Hepatic stellate cell (primary cell): ENCODE measurements around the gene MGME1.
"Not testable (repeated sequence)": the region's sequence is repeated elsewhere in the genome, so short reads cannot be mapped to it uniquely, and the experiment has no call there.

ENCODE experiments used
- DNase-seq: peaks from one replicate; pipeline ENCODE4 v3.0.0; 2011; ENCODE audit warnings: low spot score

Gene MGME1

GRCh38 chr20:18020931-18021330 is 52.1 kb downstream of the MGME1 start:
- no peak for DNase-seq

- no peak for DNase-seq
These were observed 55.8 kb downstream of the MGME1 start for GRCh38 chr20:18024606-18025127.

GRCh38 chr20:18027011-18027410 is 58.2 kb downstream of the MGME1 start:
- DNase-seq: not testable (repeated sequence)

- no peak for DNase-seq
These were observed 61.2 kb downstream of the MGME1 start for GRCh38 chr20:18030020-18030419.

GRCh38 chr20:18031050-18031449 is 62.2 kb downstream of the MGME1 start:
- no peak for DNase-seq

GRCh38 chr20:18031888-18032509 is 63.2 kb downstream of the MGME1 start:
- DNase-seq: no peak

DNA sequence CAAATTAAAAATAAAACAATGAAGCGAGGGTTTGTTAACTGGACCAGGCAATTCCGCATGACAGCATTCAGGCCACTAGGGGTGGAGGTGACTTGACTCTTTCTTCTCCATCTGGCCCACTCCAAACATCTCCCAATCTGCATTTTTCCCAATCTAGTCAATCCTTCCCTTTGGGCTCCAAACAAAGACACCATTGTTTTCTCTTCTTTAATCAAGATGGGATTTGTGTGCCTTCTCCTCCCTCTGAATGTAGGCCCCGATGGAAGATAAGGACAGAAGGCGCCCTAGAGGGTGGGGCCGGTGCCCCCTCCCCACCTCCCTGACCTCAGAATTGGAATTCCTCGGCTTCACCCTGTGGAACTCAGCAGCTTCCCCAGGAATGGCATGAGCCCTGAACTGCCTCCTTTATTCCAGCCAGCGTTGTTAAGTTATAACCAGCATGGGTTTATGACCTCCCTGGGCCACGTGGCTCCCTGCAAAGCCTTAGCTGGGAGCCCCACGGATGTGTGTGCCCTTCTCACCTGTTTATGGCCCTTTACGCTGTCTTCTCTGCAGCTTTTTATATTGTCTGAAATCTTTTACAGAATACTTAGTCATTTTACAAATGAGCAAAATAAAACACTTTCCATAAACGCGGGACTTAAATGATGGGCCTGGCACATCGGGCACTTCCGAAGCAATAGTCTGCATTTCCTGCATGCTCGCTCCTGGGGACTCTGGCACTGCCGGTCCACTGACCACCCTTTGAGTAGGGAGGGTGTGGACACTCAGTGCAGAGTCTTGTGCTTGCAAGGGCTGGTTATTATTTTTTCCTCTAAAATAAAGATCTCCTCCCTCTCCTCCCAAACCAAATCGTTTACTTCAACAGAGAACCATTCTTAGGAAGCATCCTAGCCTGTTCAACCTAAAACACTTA is 64.4 kb downstream of the MGME1 start:
- no peak for DNase-seq

DNA sequence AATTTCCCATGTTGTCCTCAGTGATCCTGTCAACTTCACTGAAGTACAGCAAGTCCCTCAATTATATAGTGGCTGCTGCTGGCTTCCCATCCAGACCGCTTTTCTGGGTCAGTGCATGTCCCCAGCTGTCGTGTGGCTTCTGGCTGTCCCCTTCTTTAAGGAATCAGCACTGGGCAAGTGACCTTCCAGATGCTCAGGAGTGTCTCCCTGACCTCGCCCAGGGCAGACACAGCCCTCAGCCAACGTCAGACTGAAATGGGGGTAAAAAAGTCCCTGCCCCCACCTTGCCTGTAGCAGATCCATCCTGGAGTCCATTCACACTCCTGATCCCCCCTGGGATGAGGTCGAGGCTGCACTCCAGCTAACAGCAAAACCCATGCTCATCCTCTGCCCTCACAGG is 65.2 kb downstream of the MGME1 start:
- no peak for DNase-seq

GRCh38 chr20:18039063-18039462 is 70.2 kb downstream of the MGME1 start:
- no peak for DNase-seq
